GM18520 (cell line): ENCODE data around the gene SERF2.
"Not testable (repeated sequence)": the region's sequence is repeated elsewhere in the genome, so short reads cannot be mapped to it uniquely, and the experiment has no call there.

Experiments used
- ATAC-seq: cut with Tn5 transposase; IDR thresholded peaks from one replicate; pipeline ENCODE4 v1.9.1; 2021; ENCODE audit not compliant: unreplicated experiment

Gene SERF2

DNA sequence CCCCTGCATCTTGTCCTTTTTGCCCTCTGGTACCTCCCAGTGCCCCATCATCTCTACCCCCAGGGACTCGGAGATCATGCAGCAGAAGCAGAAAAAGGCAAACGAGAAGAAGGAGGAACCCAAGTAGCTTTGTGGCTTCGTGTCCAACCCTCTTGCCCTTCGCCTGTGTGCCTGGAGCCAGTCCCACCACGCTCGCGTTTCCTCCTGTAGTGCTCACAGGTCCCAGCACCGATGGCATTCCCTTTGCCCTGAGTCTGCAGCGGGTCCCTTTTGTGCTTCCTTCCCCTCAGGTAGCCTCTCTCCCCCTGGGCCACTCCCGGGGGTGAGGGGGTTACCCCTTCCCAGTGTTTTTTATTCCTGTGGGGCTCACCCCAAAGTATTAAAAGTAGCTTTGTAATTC lies 1.5 kb downstream of the SERF2 start:
- ATAC-seq = no peak

DNA sequence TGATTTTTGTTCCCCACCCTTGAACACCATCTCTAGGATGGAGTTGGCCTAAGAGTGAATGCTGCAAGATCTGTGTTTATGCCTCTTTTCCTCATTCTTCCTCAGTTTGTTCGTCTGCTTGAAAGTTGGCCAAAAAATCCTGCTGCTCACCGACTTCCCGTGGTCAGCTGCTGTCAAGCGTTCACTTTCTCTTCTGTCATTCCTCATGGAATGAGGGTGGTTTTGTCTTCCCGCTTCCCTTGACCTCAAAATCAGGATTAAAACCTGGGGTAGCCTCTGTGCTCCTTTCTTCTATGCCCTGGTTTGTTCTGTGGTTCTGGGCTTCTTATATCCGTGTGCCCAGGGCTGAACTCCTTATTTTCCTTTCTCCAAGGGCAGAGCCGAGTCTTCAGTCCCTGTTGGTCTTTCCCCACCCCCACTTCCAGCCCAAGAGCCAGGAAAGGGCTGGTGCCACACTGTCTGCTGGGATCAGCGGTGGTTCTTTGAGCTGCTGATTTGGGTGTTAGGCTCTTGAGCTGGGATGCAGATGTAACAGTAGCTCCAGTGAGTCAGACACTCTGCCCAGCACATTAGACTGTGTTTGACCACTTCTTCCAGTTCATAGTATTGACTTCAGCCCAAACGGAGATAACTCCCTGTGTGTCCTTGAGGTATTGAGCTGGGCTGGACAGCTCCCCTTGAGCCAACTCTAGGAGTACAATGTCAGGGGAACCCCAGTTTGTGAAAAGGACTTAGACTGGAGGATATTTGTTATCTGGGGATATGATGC lies 2.3 kb downstream of the SERF2 start:
- no peak for ATAC-seq

DNA sequence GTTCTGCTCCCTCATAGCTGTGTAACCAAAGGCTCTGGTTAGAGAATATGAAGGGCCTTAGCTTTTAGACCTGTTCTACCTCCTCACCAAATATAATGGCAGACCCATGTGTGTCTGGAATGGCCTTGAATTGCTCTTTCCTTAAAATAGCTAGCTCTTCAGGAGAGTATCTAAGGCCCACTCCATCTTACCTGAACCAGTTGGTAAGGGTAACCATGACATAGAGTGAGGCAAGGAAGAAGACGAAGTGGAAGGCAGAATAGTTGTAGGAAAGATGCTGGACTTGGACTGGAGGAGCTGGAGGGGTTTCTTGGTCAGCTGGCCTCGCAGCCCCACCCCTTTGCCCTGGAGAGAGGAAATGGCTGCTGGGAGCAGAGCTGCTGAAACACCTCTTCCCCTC lies 3.1 kb downstream of the SERF2 start:
- ATAC-seq = no peak

DNA sequence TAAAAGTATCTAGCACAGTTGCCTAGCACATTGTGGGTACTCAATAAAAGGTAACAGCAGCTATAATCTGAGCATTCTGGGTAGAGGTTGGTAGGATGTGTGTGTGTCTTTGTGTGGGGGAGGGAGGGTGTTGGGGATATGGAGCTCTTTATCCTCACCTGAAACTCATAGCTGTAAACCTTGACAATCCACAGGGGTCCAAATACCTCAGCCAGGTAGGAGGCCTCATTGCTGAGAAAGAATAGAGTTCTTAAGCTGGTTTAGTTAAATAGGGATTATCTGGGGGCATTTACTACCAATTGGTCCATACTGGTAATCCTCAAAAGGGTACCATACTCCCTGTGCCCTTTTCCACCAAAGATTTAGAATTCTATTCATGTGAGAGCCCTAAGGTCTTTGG lies 3.9 kb downstream of the SERF2 start:
- no peak for ATAC-seq

DNA sequence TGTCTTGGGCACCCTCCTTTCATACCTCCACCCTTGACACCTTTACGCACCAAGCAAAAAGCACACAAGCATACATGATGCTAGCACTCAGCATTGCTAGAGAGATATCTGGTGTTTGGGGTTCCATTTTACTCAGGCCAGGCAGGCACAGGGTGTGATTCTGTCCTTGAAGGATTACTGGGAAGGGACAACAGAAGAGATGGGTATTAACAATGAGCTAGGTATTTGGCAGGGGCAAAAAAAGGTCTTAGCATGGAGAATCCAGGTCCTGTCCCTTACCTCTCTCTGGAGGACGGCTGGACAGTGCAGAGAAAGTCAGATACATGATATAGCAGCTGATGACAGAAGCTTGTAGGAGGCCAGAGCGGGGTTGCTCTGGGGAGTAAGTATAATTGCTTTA lies 4.4 kb downstream of the SERF2 start:
- no peak for ATAC-seq

DNA sequence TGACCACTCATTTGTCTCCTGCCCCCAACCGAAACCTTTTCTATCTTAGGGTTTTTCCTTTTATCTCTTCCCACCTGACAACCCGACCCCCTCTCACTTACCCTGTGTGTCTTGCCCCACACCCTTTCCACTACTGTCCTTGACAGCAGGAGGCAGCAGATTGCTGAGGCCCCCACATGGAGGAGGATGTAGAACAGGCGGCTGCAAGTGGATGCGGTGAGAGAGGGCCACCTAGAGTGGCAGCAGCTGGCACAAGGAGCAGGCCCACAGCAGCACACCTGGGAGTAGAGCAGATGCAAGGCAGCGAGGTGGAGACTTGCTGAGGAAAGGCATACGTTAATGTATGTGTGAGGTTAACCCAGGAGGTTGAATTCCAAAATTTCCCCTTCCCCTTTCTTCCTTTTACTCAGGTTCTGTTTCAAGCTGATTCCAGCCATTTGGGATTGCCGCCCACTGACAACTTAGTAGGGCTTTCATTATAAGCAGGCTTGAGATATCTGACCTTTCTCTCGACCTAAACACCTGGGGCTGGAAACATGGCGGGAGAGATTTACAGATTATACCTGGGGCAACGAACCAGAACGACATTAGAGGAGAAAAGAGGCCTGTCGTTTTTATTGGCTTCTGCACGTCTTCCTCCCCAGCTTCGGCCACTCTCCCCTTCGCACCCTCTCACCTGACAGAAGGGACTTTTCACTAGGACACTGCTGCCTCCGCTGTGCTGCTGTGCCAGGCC lies 7.3 kb downstream of the SERF2 start:
- ATAC-seq = no peak

DNA sequence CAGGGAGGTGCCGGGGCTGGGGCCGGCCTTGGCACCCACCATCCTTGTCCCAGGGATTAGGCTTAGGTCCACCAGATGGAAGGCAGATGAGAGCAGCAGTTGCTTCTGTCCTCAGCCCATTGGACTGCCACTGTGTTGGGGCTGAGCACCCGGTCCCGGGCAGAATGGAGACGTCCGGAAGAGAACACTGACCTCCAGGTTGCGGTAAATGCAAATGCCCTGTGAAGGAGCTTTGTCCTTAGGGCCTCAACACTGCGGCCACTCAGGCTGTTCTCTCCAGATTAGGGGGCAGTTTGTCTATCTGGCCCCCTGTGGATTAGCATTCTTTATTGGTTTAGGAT lies 7.8 kb downstream of the SERF2 start, which contains the start of gene SERINC4:
Gene SERINC4, minus strand, starts transcription at position 276 of the 341 bp plus-strand sequence. Its CDS starts 234 bp downstream, at position 42.
- no peak for ATAC-seq

DNA sequence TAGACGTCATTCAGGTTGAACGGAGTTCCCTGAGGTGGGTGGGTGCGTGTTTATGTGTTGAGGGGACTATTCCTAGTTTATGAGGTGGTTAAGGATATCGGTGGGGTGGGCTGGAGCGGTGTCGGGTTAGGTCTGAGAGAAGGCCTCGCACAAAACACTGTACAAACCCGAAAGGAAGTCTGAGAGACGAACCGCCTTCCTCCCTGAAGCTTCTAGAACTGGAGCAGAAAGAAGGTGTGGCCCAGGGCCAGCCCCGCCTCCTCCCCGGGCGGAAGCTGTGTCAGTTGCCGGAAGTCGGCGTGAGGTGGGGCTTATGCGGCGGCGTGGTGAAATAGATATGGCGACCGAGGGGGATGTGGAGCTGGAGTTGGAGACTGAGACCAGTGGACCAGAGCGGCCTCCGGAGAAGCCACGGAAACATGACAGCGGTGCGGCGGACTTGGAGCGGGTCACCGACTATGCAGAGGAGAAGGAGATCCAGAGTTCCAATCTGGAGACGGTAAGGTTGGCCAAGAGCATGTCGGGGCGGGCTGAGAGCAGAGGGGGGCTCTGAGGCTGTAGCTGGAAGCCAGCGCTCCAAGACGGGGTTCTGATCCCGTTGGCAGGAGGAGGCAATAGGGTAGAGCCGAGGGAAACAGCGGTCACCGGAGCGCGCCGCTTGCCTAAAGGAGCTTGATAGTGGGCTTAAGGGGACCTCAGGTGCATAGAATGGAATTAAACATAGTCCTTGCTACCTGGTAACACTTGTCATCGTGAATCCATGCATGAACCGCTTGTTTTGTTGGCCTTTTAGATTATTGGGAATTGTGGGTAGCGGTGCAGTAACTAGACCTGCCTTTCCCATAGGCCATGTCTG lies 8.4 kb downstream of the SERF2 start, which contains the start of gene HYPK:
Gene HYPK, plus strand, starts transcription at position 314 of the 856 bp plus-strand sequence. Its CDS starts 24 bp downstream, at position 338.
- ATAC-seq = peak; percentile 72

DNA sequence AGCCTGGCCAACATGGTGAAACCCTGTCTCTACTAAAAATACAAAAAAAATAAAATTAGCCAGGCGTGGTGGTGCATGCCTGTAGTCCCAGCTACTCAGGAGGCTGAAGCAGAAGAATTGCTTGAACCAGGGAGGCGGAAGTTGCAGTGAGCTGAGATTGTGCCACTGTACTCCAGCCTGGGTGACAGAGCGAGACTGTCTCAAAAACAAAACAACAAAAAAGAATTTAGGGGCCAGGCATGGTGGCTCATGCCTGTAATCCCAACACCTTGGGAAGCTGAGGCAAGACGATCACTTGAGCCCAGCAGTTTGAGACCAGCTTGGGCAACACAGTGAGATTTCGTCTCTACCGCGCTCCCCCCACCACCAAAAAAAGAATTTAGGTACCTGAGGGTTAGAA lies 10.6 kb downstream of the SERF2 start:
- ATAC-seq = not testable (repeated sequence)

DNA sequence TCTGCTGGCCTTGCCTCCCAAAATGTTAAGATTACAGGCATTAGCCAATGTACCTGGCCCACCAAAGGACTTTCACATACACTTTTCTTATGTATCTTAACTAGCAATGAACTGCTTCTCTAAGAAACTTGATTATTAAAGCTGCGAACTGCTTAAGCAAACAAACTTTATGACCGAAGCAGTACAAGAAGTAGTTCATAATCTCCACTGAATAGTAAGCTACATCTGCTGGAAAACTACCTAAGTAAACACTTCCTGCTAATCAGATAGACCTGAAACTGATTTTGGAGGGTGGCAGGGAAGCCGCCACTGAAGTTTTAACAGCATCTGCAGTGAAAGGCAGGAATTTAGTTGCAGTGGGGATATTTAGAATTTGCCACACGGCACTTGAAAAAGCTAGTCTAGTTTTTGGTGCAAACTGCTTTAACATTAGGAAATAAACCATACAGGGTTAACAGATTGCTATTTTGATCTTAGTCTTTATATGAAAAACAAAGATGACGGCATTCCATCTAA lies 16.4 kb downstream of the SERF2 start:
- ATAC-seq = no peak

DNA sequence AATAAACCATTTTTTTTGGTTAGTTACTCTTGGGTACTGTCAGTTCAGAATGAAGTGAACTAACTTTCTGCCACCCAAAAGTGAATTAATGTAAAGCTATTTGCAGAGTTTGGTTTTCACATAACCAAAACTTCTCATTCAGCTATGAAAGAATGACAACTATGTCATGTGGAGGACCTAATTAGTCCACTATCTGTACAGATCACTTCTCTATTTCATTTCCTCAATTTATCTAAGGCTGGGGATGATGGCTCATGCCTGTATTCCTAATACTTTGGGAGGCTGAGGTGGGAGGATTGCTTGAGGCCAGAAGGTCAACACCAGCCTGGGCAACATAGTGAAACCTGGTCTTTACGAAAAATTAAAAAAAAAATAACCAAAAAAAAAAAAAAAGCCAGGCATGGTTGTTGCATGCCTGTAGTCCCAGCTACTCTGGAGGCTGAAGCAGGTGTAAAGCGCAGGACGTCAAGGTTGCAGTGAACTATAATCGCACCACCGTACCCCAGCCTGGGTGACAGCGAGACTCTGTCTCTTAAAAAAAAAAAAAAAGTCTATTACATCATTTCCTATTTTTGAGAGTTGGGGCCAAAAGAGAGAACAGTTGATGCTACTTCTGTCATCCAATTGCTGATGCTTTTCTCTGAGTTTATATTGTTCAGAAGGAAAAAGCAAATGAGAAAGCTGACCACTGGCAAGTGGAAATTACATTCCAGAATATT lies 17.0 kb downstream of the SERF2 start:
- ATAC-seq = peak; percentile 44

DNA sequence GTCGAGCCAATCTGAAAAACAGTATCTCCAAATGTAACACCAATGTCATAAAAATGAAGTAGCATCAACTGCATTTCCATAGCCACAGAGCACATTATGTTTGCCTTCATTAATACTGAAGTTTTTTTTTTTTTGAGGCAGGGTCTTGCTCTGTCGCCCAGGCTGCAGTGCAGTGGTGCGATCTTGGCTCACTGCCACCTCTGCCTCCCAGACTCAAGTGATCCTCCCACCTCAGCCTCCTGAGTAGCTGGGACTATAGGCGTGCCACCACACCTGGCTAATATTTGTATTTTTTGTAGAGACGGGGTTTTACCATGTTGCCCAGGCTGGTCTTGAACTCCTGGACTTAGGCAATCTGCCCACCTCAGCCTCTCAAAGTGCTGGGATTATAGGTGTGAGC lies 22.9 kb downstream of the SERF2 start:
- not testable (repeated sequence) for ATAC-seq

DNA sequence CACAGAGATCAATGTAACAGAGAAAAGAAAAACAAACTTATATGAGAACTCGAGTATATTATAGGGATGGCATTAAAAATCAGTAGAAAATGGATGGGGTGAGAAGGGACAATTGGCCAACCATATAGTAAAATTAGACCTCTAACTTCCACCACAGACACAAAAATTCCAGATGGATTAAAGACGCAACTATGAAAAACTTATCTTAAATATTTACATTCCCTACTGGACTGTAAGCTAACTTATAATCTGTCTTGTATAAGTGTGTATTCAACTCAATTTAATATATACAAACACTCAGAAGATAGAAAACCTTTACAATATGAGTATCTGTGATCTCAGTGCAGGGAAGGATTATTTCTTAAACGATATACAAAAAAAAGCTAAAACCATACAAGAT lies 29.4 kb downstream of the SERF2 start:
- no peak for ATAC-seq

DNA sequence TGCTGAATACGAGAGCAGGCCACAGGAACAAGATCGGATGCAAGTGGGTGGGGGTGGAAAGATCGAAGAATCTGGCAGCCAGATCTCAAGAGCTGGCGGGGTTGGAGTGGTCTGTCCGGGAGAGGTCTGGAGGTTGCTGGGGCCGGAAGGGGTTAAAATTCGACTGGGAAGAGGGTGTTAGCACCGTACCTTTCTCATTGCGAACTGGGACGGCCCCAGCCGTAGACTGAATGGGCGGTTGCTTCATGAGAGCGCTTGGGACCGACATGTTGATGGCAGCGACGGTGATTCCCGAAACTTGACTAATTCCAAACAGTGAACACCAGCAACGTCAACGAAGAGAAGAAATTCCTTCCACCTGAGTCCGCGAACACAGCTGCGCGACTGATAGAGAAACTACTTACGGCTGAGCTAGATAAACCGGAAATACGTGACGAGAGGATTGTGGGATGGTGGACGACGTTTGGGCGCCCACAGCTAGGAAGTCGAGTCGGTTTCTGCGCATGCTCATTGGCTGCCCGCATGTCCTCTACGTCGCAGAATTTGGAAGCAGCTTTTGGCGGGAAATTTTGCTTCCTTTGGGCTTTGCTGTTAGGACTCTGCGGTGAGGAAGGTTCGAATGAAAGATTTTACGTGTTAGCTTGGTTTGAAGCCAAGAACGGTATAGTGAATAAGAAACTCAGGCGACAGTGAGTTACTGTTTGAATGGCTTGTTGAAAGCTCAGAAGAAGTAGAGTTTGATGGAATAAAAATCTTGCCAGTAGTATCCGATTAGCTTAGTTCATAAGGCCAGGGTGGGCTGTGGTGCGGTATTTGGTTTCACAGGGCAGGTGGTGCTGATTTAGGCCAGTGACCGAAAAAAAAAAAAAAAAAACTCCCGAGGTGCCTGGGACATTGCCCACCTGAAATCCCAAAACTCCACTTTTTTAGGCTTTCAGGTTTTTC lies 32.5 kb downstream of the SERF2 start, which contains the start of gene MFAP1:
Gene MFAP1, minus strand, starts transcription at position 389 of the 945 bp plus-strand sequence. Its CDS starts 121 bp downstream, at position 268.
- ATAC-seq = peak; percentile 71

DNA sequence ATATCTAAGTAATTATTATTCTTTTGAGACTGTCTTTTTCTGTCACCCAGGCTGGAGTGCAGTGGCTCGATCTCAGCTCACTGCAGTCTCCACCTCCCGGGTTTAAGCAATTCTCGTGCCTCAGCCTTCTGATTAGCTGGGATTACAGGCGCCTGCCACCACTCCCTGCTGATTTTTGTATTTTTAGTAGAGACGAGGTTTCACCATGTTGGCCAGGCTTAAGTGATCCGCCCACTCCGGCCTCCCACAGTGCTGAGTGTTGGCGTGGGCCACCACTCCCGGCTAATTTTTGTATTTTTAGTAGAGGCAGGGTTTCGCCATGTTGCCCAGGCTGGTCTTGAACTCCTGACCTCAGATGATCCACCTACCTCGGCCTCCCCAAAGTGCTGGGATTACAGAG lies 33.2 kb downstream of the SERF2 start:
- ATAC-seq = not testable (repeated sequence)

DNA sequence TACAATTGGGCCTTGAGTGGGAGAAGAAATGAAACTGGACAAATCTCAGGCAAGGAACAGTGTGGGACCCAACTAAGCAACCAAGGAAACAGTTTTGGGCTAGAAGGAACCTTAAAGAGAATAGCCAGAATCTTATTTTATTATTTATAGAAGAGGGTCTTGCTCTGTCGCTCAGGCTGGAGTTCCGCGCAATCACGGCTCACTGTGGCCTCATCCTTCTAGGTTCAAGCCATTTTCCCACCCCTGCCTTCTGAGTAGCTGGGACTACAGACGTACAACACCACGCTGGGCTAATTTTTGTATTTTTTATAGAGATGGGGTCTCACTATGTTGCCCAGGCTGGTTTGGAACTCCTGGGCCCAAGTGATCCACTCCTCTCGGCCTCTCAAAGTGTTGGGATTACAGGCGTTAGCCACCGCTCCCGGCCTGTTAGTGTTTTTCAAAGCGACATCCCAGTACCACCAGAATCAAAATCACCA lies 33.9 kb downstream of the SERF2 start:
- no peak for ATAC-seq

DNA sequence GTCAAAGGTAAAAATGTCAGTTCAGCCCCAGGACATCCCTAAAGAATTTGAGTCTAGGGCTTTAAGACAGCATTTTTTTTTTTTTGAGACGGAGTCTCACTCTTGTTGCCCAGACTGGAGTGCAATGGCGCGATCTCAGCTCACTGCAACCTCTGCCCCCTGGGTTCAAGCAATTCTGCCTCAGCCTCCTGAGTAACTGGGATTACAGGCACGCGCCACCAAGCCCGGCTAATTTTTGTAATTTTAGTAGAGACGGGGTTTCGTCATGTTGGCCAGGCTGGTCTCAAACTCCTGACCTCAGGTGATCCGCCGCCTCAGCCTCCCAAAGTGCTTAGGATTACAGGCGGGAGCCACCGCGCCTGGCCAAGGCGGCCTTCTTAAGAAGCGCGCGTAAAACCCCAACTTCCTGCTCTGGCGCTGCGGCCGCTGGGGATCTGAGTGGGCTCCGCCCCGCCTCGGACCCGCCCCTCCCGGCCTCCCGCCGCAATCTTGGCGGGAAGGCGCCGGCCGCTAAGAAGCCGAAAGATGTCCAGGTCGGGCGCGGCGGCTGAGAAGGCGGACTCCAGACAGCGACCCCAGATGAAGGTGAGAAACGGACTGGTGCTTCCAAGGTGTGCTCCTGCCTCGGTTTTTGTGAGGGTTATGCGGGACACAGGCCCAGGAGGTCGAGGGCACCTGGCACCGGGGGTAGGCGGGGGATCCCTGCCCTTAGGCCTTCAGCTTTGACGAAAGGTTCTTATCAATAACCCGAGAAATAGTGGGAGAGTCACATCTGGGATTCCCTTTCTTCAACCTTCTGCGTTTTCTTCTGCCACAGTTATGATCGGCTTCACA lies 34.6 kb downstream of the SERF2 start, which contains the start of gene WDR76:
Gene WDR76, plus strand, starts transcription at position 495 of the 834 bp plus-strand sequence. Its CDS starts 31 bp downstream, at position 526.
- peak; percentile 46 for ATAC-seq

DNA sequence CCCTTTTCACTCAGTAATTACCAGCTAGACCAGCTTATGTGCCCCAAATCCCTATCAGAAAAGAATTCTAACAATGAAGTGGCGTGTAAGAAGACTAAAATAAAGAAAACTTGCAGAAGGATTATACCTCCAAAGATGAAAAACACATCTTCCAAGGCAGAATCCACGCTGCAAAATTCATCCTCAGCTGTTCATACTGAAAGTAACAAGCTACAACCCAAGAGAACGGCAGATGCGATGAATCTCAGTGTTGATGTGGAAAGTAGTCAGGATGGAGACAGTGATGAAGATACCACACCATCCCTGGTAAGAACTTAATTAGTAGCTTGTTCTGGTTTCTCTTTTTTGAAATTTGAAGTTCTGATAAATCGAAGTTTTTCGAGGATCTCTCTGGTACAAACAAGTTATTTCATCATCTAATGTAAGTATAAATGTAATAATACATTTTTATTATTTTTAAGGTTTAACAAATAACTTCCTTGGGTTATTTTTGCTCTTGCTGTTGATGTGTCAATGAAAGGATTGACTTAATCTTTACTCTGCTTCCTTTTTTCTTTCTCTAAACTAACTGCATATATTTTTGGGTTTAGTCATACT lies 36.0 kb downstream of the SERF2 start:
- ATAC-seq = no peak
